Measurements from ENCODE around the gene SELENOV.
"Not testable (repeated sequence)": the region's sequence is repeated elsewhere in the genome, so short reads cannot be mapped to it uniquely, and the experiment has no call there.

SELENOV gene, protein sequence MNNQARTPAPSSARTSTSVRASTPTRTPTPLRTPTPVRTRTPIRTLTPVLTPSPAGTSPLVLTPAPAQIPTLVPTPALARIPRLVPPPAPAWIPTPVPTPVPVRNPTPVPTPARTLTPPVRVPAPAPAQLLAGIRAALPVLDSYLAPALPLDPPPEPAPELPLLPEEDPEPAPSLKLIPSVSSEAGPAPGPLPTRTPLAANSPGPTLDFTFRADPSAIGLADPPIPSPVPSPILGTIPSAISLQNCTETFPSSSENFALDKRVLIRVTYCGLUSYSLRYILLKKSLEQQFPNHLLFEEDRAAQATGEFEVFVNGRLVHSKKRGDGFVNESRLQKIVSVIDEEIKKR
- 0 reads per million in 2 donors for total RNA-seq

GRCh38 chr19:39514840-39515550 is at the start of gene SELENOV:
Gene SELENOV, plus strand, starts transcription at chr19:39515139. Its CDS starts 74 bp downstream, at chr19:39515213.
- no peak for DNase-seq

GRCh38 chr19:39465956-39466747 is 48.8 kb upstream of the SELENOV start:
- DNase-seq, result no peak

DNA sequence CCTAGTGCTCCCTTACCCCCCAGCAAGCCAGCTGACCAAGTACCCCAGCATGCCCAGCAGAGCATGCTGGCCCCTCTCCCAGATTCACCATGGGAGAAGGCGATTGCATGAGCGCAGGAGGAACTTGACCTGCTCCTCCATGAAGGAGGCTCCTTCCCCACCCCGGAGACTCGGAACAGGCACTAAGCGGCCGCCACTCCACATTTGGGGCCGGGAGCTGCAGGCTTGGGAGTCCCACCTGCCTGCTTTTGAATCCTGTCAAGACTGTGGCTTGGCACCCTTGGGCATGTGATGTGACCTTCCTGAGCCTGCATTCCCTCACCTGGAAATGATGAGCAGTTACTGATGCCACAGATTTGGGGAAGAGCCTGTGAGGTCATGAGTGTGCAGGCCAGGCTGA is 47.0 kb upstream of the SELENOV start:
- DNase-seq, result no peak

DNA sequence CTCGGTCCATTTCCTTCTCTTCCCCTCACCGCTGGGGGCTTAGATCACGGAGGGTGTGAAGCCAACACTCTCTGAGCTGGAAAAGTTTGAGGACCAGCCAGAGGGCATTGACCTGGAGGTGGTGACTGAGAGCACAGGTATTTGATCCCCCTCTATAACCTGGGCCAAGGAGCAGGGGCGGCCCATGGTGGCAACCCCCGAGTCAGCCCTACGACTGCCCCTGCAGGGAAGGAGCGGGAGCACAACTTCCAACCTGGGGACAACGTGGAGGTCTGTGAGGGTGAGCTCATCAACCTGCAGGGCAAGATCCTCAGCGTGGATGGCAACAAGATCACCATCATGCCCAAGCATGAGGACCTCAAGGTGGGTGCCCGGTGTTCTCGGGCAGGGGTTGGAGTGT is 45.9 kb upstream of the SELENOV start:
- DNase-seq, result no peak

- DNase-seq, result no peak
These were observed 45.4 kb upstream of the SELENOV start for GRCh38 chr19:39469567-39469966.

DNA sequence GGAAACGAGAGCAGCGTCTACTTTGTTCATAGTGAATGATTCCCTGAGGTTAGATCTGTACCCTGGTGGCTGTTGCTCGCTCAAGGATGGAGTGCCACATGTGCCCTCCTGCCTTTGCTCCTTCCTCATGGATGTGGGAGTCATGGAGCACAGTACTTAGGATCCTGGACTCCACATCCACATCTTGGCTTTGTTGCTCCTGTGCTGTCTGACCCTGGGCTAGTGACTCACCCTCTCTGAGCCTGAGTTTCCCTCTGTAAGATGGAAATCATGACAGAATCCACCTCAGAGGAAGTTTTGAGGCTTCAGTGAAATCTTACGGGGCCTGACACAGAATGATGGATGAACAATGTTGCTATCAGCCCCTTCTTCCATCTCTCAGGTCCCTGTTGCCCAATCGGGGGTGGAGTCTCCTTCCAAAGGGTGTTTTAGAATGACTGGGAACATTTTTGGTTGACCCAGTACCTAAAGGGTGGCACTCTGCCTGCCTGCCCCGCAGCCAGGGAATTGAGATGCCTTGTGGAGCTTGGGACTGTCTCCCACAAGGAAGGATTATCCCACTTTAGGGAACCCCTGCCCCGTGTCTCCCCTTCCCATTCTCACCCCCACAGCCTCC is 44.1 kb upstream of the SELENOV start:
- no peak for DNase-seq

- DNase-seq, result no peak
These were observed 43.0 kb upstream of the SELENOV start for GRCh38 chr19:39471756-39472536.

DNA sequence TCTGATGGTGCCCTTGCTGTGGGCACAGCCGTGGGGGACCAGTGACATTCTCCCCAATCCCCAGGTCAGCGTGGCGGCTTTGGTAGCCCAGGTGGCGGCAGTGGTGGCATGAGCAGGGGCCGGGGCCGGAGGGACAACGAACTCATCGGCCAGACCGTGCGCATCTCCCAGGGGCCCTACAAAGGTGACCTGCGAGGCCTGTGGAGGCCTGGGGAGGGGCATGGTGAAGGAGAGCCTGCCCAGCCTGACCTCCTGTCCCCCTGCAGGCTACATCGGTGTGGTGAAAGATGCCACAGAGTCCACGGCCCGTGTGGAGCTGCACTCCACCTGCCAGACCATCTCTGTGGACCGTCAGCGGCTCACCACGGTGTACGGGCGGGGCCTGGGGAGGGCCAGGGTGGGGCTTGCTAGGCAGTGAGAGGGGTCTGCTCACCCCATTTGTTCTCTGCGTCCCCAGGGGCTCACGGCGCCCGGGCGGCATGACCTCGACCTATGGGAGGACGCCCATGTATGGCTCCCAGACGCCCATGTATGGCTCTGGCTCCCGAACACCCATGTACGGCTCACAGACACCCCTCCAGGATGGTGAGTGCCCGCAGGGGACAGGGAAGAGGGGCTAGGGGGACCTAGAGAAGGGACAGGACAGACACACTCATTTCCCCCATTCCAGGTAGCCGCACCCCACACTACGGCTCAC is 42.0 kb upstream of the SELENOV start:
- no peak for DNase-seq

DNA sequence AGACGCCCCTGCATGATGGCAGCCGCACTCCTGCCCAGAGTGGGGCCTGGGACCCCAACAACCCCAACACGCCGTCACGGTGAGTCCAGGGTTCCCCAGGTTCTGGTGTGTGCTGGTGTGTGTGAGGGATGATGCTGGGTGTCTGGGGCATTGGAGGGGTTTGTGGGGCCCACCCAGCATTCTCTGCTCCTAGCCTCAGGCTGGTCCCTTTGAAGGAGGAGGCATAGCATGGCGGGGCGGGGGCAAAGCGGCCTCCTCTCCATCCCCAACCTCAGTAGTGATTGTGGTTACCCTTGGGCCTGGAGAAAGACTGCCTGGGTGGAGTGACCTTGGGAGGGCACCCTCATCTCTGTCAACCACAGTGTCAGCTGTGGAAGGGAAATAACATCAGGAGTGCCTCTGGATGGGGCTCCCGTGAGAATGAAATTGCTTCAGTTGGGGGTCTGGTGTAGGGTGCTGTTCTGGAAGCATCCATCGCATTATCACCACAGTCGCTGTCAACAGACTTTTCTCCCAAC is 41.4 kb upstream of the SELENOV start:
- no peak for DNase-seq

- DNase-seq, result peak; percentile 43 to 66 (median 63)
These were observed 40.8 kb upstream of the SELENOV start for GRCh38 chr19:39474139-39474620.

DNA sequence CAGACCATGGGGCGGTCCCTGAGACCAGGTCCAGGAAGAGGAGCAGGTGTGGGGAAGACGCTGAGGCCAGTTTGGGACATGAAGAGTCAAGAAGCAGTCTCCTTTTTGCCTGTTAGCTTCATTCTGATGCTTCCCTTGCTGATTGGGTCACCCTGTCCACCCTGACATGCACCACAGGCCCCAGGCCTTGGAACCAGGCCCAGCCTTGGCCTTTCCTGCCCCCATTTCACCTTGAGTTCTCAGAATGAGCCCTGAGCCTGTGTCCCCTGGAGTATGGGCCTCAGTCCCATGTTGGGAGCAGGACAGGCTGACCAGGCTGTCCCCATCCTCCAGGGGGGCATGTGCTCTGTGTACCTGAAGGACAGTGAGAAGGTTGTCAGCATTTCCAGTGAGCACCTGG is 39.2 kb upstream of the SELENOV start:
- DNase-seq, result no peak

GRCh38 chr19:39479319-39479801 is 35.6 kb upstream of the SELENOV start:
- DNase-seq, result not testable (repeated sequence)

DNA sequence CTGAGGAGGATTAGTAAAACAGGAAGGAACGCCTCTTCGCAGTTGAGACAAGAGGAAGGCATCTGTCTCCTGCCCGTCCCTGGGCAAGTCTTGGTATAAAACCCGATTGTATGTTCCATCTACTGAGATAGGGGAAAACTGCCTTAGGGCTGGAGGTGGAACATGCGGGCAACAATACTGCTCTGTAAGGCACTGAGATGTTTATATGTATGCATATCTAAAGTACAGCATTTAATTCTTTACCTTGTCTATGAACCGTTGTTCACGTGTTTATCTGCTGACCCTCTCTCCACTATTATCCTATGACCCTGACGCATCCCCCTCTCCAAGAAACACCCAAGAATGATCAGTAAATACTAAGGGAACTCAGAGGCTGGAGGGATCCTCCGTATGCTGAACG is 35.0 kb upstream of the SELENOV start:
- DNase-seq, result no peak

- DNase-seq, result peak; percentile 90 to 98 (median 96)
These were observed 34.4 kb upstream of the SELENOV start, which contains the start of gene TIMM50 for GRCh38 chr19:39480337-39481228. Gene TIMM50, plus strand, starts transcription at chr19:39480838. Its CDS starts 16 bp downstream, at chr19:39480854.

- DNase-seq, result no peak
These were observed 33.8 kb upstream of the SELENOV start for GRCh38 chr19:39481229-39481545.

DNA sequence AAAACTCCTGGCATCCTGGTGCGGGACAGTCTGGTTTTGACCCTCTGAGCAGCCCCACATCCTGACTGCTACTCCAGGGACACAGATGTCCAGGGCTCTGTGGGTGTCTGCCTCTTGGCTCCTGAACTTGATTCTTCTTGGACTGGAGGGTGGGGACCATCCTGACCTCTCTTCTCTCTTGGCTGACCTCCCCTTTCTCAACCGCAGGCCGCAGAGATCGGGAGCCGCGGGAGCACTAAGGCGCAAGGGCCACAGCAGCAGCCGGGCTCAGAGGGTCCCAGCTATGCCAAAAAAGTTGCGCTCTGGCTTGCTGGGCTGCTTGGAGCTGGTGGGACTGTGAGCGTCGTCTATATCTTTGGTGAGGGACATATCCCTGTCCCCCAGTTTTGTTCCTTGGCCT is 33.3 kb upstream of the SELENOV start:
- DNase-seq, result no peak

- DNase-seq, result no peak
These were observed 31.8 kb upstream of the SELENOV start for GRCh38 chr19:39483141-39483540.

DNA sequence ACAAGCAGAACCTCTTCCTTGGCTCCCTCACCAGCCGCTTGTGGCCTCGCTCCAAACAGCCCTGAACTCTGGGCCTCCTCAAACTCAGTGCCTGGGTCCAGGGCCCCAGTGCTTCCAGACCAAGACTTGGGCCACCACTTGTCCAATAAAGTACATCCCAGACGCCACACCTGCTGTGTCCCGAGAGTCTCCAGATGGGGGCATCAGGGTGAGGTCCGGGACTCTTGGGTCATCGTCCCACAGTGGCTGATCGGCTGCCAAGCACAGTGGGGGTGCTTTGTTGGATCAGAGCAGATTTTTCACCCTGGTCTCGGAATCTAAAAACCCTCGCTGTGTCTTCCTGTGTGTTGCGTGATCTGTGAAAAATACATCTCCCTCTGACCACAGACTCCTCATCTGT is 25.2 kb upstream of the SELENOV start:
- no peak for DNase-seq

DNA sequence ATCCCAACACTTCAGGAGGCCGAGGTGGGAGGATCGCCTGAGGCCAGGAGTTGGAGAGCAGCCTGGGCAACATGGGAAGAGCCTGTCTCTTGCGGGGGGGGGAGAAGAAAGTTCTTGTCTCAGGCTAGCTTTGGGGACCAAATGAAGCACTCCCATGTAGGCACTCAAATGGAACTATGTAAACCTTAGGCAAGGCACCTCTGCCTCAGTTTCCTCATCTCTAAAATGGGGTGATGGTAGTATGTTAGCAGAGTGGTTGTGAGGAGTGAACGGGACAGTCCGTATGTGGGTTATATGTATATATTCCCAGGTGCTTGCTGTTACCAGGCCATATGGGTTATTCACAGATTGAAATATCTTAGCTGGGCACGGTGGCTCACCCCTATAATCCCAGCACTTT is 22.7 kb upstream of the SELENOV start:
- no peak for DNase-seq

DNA sequence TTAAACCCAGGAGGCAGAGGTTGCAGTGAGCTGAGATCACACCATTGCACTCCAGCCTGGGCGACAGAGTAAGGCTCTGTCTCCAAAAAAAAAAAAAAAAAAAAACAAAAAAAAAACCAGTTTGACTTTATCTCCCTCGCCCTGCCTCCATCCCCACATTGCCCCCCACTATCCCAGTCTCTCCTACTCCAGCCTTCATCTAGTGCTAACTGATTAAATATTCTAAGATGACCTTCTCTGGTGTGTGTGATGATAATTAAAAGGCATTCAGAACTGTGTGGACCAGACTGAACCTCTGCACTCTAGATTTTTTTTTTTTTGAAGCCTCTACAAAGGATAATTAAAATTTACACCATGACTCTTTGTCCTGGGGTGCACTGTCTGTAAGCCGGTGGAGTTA is 22.2 kb upstream of the SELENOV start:
- no peak for DNase-seq
